Testis (tissue), 2 donors: ENCODE results near the gene KIF12.

Experiments used
- CTCF ChIP-seq, 3 experiments: fragments of 450-650 bp in 2 of 3; fragments of 200-600 bp in 1 of 3; sonication (generic) in 1 of 3; IDR thresholded peaks; one replicate each; pipeline ENCODE4 v1.5.1; 2016 to 2019; ENCODE audit warnings: antibody characterized with exemption in 3 of 3, mild to moderate bottlenecking in 2 of 3, moderate library complexity in 1 of 3
- POLR2A ChIP-seq: fragments of 450-650 bp; IDR thresholded peaks from one replicate; pipeline ENCODE4 v1.6.1; 2017; ENCODE audit warnings: antibody characterized with exemption, mild to moderate bottlenecking, moderate library complexity

- no peak for TF ChIP-seq CTCF (IDR thresholded peaks at IDR 0.05)
- no peak for TF ChIP-seq POLR2A
Measured at GRCh38 chr9:114097613-114098020, 1.5 kb downstream of the KIF12 start.
